NCI-H1048 (cell line): ENCODE data around the gene TUBB3.

Experiments
- DNase-seq: peaks from one replicate; lab custom pipeline; 2025; lab: John Stamatoyannopoulos, UW

Gene TUBB3

GRCh38 chr16:89938175-89938885, 15.2 kb downstream of the TUBB3 start:
- no peak for DNase-seq

GRCh38 chr16:89944773-89945172, 21.6 kb downstream of the TUBB3 start:
- no peak for DNase-seq

- no peak for DNase-seq
Observed at GRCh38 chr16:89945654-89946053, 22.5 kb downstream of the TUBB3 start.

- no peak for DNase-seq
Observed at GRCh38 chr16:89946515-89946914, 23.4 kb downstream of the TUBB3 start.

- no peak for DNase-seq
Observed at GRCh38 chr16:89949121-89949742, 26.1 kb downstream of the TUBB3 start.

GRCh38 chr16:89949756-89950155, 26.6 kb downstream of the TUBB3 start:
- no peak for DNase-seq

GRCh38 chr16:89951509-89951908, 28.4 kb downstream of the TUBB3 start:
- DNase-seq, result no peak

- DNase-seq, result no peak
Observed at GRCh38 chr16:89952049-89952448, 28.9 kb downstream of the TUBB3 start.

- no peak for DNase-seq
Observed at GRCh38 chr16:89952551-89952950, 29.4 kb downstream of the TUBB3 start.

- DNase-seq, result no peak
Observed at GRCh38 chr16:89953671-89954406, 30.7 kb downstream of the TUBB3 start.

- DNase-seq, result no peak
Observed at GRCh38 chr16:89954462-89954861, 31.3 kb downstream of the TUBB3 start.

- DNase-seq, result no peak
Observed at GRCh38 chr16:89955001-89955685, 32.0 kb downstream of the TUBB3 start.

GRCh38 chr16:89956505-89957215, 33.5 kb downstream of the TUBB3 start:
- no peak for DNase-seq

- DNase-seq, result no peak
Observed at GRCh38 chr16:89957216-89957785, 34.2 kb downstream of the TUBB3 start.

- DNase-seq, result no peak
Observed at GRCh38 chr16:89958068-89958467, 34.9 kb downstream of the TUBB3 start.

GRCh38 chr16:89958596-89958995, 35.5 kb downstream of the TUBB3 start:
- no peak for DNase-seq

GRCh38 chr16:89960966-89961365, 37.8 kb downstream of the TUBB3 start:
- no peak for DNase-seq

GRCh38 chr16:89961920-89962319, 38.8 kb downstream of the TUBB3 start:
- DNase-seq, result no peak

GRCh38 chr16:89962754-89963498, 39.8 kb downstream of the TUBB3 start:
- no peak for DNase-seq

- no peak for DNase-seq
Observed at GRCh38 chr16:89964201-89964600, 41.1 kb downstream of the TUBB3 start.
